SK-N-SH (cell line): ENCODE measurements around the gene LENG1.

Experiments
- CHD2 ChIP-seq: fragments of 150-350 bp; IDR thresholded peaks from 2 replicates; pipeline ENCODE4 v1.6.1; 2018; ENCODE audit warnings: low read length; ENCODE audit not compliant: partially characterized antibody
- TAF1 ChIP-seq: IDR thresholded peaks from 2 replicates; pipeline ENCODE4 v1.6.1; 2012; ENCODE audit warnings: low read depth, mild to moderate bottlenecking, low read length, moderate library complexity, borderline replicate concordance
- TF ChIP-seq, protein P1 (sequence below): fragments of 200-600 bp; sonication (generic); IDR thresholded peaks from 2 replicates; pipeline ENCODE4 v1.6.1; 2017; ENCODE audit warnings: antibody characterized with exemption, mild to moderate bottlenecking, moderate library complexity

DNA sequence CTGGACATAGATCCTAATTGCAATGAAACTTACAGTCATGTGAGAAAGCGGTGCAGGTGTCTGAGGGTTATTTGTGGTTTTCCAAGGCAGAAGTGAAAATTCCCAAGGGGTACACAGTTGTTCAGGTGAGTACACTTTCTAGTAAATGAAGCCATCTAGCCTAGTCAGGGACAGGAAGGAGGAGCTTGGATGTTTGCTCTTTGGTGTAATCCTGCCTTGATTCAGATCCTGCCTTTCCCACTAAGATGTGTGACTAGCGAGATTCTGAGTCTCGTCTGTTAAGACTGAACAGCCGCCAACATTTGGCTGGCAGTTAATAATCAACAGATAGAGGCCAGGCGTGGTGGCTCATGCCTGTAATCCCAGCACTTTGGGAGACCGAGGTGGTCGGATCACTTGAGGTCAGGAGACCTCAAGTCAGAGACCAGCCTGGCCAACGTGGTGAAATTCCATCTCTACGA, 43.7 kb upstream of the LENG1 start:
- TF ChIP-seq, protein P1, sequence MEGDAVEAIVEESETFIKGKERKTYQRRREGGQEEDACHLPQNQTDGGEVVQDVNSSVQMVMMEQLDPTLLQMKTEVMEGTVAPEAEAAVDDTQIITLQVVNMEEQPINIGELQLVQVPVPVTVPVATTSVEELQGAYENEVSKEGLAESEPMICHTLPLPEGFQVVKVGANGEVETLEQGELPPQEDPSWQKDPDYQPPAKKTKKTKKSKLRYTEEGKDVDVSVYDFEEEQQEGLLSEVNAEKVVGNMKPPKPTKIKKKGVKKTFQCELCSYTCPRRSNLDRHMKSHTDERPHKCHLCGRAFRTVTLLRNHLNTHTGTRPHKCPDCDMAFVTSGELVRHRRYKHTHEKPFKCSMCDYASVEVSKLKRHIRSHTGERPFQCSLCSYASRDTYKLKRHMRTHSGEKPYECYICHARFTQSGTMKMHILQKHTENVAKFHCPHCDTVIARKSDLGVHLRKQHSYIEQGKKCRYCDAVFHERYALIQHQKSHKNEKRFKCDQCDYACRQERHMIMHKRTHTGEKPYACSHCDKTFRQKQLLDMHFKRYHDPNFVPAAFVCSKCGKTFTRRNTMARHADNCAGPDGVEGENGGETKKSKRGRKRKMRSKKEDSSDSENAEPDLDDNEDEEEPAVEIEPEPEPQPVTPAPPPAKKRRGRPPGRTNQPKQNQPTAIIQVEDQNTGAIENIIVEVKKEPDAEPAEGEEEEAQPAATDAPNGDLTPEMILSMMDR, result no peak
- TF ChIP-seq TAF1 (no peak), CHD2 (no peak)
